NT2/D1 (cell line): ENCODE data around the gene WDR27.

Experiments used
- SUZ12 ChIP-seq: IDR thresholded peaks from 2 replicates; pipeline ENCODE4 v1.6.1; 2011; ENCODE audit not compliant: insufficient read length, insufficient read depth; ENCODE audit errors: extremely low read depth
- YY1 ChIP-seq: IDR thresholded peaks from 2 replicates; pipeline ENCODE4 v1.6.1; 2011; ENCODE audit not compliant: insufficient read length, insufficient read depth
- ZNF274 ChIP-seq: IDR thresholded peaks from 2 replicates; pipeline ENCODE4 v1.6.1; 2011; ENCODE audit warnings: mild to moderate bottlenecking, low read depth, low read length

DNA sequence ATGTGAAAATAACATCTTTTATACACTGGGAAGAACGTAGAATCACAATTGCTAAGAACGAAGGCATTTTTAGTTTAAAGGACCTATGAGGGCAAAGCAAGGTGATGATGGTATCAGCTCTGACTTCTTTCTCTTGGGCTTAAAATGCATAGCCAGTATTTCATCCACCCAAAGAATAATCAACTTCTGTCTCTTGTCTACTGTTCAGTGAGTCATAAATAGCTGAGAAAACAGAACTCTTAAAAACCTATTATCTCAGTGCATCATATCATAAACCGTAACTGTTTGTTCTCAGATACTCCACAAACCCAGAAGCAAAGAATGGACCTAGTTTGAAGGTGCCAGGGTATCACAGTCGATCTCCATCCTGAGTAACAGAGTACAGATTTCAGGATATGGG is 17.3 kb upstream of the WDR27 start:
- TF ChIP-seq YY1 (no peak), ZNF274 (no peak), SUZ12 (no peak)
